Activated CD8-positive, alpha-beta memory T cell treated with anti-CD3 and anti-CD28 coated beads for 4 hours (primary cell): ENCODE data around the gene USP32.
"Not testable (repeated sequence)": the region's sequence is repeated elsewhere in the genome, so short reads cannot be mapped to it uniquely, and the experiment has no call there.

Source experiments
- DNase-seq, 2 donors: peaks; one replicate each; pipeline ENCODE4 v3.0.0-alpha.2; 2020; ENCODE audit warnings: low read depth in 2 of 2

Gene USP32

GRCh38 chr17:60392042-60392844, at the start of gene USP32:
Gene USP32, minus strand, starts transcription at chr17:60392133. Its CDS starts 194 bp downstream, at chr17:60391939.
- DNase-seq = peak; percentile 95 to 97

- DNase-seq = no peak
These were observed 47.6 kb upstream of the USP32 start for GRCh38 chr17:60439501-60439900.

- no peak for DNase-seq
These were observed 44.7 kb upstream of the USP32 start for GRCh38 chr17:60436676-60437075.

GRCh38 chr17:60435244-60436167, 43.6 kb upstream of the USP32 start:
- peak; percentile 13 to 16 for DNase-seq

GRCh38 chr17:60433021-60433997, 41.4 kb upstream of the USP32 start:
- not testable (repeated sequence) for DNase-seq

- DNase-seq = not testable (repeated sequence)
These were observed 38.6 kb upstream of the USP32 start for GRCh38 chr17:60430561-60430960.

- not testable (repeated sequence) for DNase-seq
These were observed 36.6 kb upstream of the USP32 start for GRCh38 chr17:60428491-60428890.

GRCh38 chr17:60426596-60426995, 34.7 kb upstream of the USP32 start:
- no peak for DNase-seq

- no peak for DNase-seq
These were observed 33.7 kb upstream of the USP32 start for GRCh38 chr17:60425626-60426025.

- no peak for DNase-seq
These were observed 31.9 kb upstream of the USP32 start for GRCh38 chr17:60423865-60424264.

GRCh38 chr17:60422162-60422665, 30.3 kb upstream of the USP32 start, which contains the start of gene CHCT1:
Gene CHCT1, plus strand, starts transcription at chr17:60422489. Its CDS starts 104 bp downstream, at chr17:60422593.
- DNase-seq = no peak

GRCh38 chr17:60421273-60422161, 29.6 kb upstream of the USP32 start:
- DNase-seq = peak; percentile 48 to 49

- not testable (repeated sequence) for DNase-seq
These were observed 27.9 kb upstream of the USP32 start for GRCh38 chr17:60419875-60420274.

GRCh38 chr17:60419003-60419402, 27.1 kb upstream of the USP32 start:
- DNase-seq = not testable (repeated sequence)

- DNase-seq = no peak
These were observed 24.5 kb upstream of the USP32 start for GRCh38 chr17:60416368-60416925.

- DNase-seq = no peak
These were observed 23.2 kb upstream of the USP32 start for GRCh38 chr17:60415146-60415545.

- DNase-seq = no peak
These were observed 20.8 kb upstream of the USP32 start for GRCh38 chr17:60412701-60413100.

GRCh38 chr17:60410001-60410400, 18.1 kb upstream of the USP32 start:
- DNase-seq = no peak

GRCh38 chr17:60406887-60407286, 15.0 kb upstream of the USP32 start:
- no peak for DNase-seq

GRCh38 chr17:60403962-60404361, 12.0 kb upstream of the USP32 start:
- no peak for DNase-seq
